Testis (tissue), 3 donors: ENCODE data around the gene SLC16A3. TPM values are rescaled to one million over a fixed set of nuclear protein-coding genes. Genes with fewer than 3 reads are reported as not detected.

Experiments used
- DNase-seq: peaks from one replicate; pipeline ENCODE4 v3.0.0-alpha.2; 2019
- H3K27ac ChIP-seq, 2 donors: fragments of 200-600 bp; sonication (generic); one replicate each; pipeline ENCODE4 v1.5.1; 2019
- H3K27me3 ChIP-seq: fragments of 200-600 bp; sonication (generic); one replicate; pipeline ENCODE4 v1.5.1; 2019
- H3K36me3 ChIP-seq: fragments of 200-600 bp; sonication (generic); one replicate; pipeline ENCODE4 v1.5.1; 2017; ENCODE audit warnings: low read depth; ENCODE audit errors: missing control alignments
- H3K4me1 ChIP-seq: fragments of 200-600 bp; sonication (generic); one replicate; pipeline ENCODE4 v1.5.1; 2019
- H3K4me3 ChIP-seq, 2 donors: fragments of 200-600 bp; sonication (generic); one replicate each; pipeline ENCODE4 v1.5.1; 2017 to 2019
- H3K9me3 ChIP-seq: fragments of 200-600 bp; sonication (generic); one replicate; pipeline ENCODE4 v1.5.1; 2017
- POLR2A ChIP-seq: fragments of 450-650 bp; IDR thresholded peaks from one replicate; pipeline ENCODE4 v1.6.1; 2017; ENCODE audit warnings: antibody characterized with exemption, mild to moderate bottlenecking, moderate library complexity
- WGBS, 2 donors: methylation state at CpG; one replicate each; pipeline ENCODE4 v1.1.5; 2018; 5-methylcytosine and 5-hydroxymethylcytosine counted together
- intact Hi-C: fragments of 100-400 bp; cut with DNase I; formaldehyde crosslinking; loops from one replicate; pipeline ENCODE4 v1.15.1; 2023; ENCODE audit warnings: low total_unique reads
- polyA plus RNA-seq: library from polyadenylated mRNA; stranded (reverse); fragments of 350-450 nt; fragmentation: Illumina TruSeq; extraction: RNeasy Lipid Tissue Mini Kit (QIAGEN cat#74804); gene quantifications from one replicate; pipeline ENCODE4 v1.2.3, GENCODE V29; 2014; ENCODE audit warnings: low read depth, low replicate concordance; ENCODE audit not compliant: insufficient read depth
- total RNA-seq, 2 donors: library from RNA; depleted of rRNA; stranded (reverse); fragments of >200 nt; gene quantifications; one replicate each; pipeline ENCODE4 v1.2.3, GENCODE V29; 2016
- TF ChIP-seq, protein P1 (sequence below), 3 experiments: fragments of 450-650 bp in 2 of 3; fragments of 200-600 bp in 1 of 3; sonication (generic) in 1 of 3; IDR thresholded peaks; one replicate each; pipeline ENCODE4 v1.5.1; 2016 to 2019; ENCODE audit warnings: antibody characterized with exemption in 3 of 3, mild to moderate bottlenecking in 2 of 3, moderate library complexity in 1 of 3

The SLC16A3 gene
- total and polyA plus RNA-seq, 3 donors from 2014 or later: 67.7 to 71.4 (median 70.6) TPM

DNA sequence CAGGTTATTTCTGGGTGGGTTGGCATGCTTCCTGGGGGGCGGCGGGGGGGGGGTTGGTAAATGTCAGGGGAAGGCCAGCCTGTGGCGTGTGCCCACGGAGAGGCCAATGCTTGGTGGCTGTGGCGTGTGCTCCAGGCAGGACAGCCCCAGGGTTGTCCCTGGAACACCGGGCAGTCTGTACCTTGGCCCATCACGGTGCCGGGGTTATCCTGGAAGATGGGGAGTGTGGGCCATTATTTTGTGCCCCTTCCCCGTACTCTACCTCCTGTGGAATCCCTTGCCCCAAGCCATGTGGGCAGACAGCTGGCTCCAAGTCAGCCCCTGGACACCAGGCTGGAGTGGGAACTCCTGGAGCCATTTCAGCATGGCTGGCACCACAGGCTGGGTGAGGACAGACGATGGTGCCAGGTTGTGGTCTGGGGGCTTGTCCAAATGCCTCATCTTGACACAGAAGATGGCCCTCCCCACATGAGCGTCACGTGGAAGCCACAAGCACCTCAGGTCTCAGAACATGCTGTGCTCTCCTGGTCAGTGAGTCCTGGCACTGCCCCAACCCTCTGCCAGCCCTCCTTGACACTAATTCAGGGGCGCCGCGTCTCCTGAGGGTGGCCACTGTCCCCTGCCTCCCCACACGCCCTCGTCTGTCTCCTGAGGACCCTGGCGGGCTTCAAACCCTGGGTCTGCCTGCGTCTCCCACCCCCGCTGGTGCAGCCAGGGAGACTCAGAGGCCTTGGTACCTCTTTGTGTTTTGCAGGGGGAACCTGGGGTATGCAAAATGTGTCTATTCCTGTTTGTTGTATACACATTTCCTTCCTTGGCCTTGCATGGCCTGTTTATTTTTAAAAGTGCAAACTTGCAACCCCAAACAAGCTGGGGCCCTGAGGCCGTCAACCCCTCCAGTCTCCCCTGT lies 4.3 kb downstream of the SLC16A3 start:
- intact Hi-C loops: no loop called here
- DNase-seq: no peak
- H3K27ac ChIP-seq: peak overlapping the region in 1 of 2 donors; percentile 36
- no peaks in the 10 kb centered on the region for H3K9me3 ChIP-seq
- no peak for TF ChIP-seq POLR2A
- TF ChIP-seq, protein P1, sequence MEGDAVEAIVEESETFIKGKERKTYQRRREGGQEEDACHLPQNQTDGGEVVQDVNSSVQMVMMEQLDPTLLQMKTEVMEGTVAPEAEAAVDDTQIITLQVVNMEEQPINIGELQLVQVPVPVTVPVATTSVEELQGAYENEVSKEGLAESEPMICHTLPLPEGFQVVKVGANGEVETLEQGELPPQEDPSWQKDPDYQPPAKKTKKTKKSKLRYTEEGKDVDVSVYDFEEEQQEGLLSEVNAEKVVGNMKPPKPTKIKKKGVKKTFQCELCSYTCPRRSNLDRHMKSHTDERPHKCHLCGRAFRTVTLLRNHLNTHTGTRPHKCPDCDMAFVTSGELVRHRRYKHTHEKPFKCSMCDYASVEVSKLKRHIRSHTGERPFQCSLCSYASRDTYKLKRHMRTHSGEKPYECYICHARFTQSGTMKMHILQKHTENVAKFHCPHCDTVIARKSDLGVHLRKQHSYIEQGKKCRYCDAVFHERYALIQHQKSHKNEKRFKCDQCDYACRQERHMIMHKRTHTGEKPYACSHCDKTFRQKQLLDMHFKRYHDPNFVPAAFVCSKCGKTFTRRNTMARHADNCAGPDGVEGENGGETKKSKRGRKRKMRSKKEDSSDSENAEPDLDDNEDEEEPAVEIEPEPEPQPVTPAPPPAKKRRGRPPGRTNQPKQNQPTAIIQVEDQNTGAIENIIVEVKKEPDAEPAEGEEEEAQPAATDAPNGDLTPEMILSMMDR (IDR thresholded peaks at IDR 0.05): no peak
- WGBS, 2 donors: 69 to 82% methylated on average over 7 to 21 of the region's 21 CpGs
- H3K4me1 ChIP-seq: peaks cover 73% of the 10 kb centered on the region
- H3K4me3 ChIP-seq: no peak overlapping the region
- H3K36me3 ChIP-seq: no peaks in the 10 kb centered on the region
- H3K27me3 ChIP-seq: no peaks in the 10 kb centered on the region

DNA sequence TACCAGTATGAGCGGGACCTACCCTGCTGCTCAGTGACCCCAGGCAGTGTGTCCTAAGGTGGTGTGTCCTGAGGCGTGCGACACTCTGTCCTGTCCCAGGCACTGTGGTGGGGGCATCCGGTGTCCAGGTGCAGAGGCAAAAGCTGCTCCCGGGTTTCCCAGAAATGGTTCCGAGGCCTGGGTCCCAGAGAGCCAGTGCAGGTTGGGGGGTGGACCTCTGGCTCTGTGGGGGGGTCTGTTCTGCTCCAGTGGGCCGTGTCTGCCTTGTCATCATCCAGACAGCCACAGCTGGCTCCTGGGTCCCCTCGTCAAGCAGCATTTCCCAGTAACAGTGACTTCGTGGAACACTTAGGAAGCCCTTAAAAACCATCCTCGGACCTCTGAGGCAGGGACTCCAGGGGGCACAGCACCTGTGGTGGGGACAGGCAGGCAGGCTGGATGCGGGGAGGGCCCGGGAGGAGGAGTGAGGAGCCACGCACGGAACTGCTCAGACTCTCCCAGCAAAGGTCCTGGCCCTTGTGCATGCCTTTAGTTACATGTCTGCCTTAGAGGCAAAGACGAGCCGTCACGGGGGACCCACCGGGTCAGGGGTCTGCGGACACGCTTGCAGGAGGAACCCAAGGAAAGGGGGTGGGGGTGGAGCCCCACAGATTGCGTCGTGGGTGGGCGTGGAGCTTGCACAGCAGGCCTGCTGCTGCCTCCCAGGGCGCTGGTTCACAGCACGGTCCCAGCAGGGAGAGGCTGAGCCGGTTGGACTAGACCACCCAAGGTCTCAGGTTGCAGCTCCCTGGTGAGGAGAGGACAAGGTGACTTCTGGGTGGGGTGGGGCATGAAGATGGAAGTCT lies 5.6 kb downstream of the SLC16A3 start:
- H3K27ac ChIP-seq: peak overlapping the region in 1 of 2 donors; percentile 43

DNA sequence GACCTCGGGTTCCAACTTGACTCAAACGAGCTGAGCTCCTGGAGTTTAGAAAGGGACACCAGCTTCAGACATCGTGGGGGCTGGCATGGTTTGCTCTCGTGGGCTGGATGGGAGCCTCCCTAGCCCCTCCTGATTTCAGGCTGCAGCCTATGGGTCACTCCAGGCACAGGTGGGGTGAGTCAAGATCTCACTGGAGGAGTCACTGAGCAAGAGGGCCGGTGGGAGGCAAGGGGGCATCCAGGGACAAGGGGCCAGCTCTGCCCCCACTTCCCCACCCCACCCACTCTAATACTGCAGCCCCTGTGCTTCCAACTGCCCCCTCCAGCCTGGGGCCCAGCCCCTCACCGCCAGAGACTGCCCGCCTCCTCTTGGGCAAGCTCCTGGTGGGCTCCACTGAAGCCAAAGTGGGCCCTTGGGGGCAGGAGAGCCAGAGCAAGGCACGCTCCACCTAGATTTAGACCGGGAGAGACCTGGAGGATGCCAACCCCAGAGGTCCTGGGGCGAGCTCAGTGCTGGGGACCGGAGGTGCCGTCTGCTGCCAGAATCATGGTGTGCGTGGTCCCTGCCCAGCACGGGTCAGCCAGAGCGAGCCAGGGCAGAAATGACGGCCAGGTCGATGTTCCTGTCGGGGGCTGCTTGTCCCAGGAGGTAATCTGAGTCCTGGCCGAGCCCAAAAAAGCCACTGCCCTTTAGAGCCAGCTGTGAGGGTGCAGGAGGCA lies 6.4 kb downstream of the SLC16A3 start:
- no peaks in the 10 kb centered on the region for H3K9me3 ChIP-seq
- H3K4me3 ChIP-seq: no peak overlapping the region
- no peaks in the 10 kb centered on the region for H3K27me3 ChIP-seq
- H3K4me1 ChIP-seq: peaks cover 82% of the 10 kb centered on the region
- peak overlapping the region; percentile 7 to 43 for H3K27ac ChIP-seq
- no peaks in the 10 kb centered on the region for H3K36me3 ChIP-seq
- no peak for TF ChIP-seq POLR2A
- TF ChIP-seq, protein P1 (IDR thresholded peaks at IDR 0.05): no peak
- no peak for DNase-seq
- intact Hi-C loops: no loop called here
- WGBS, 2 donors: 66% methylated on average over 19 of the region's 19 CpGs; no CpG with 5 or more reads in 1 of the 2 donors

More for the DNA sequence above, 5.6 kb downstream of the SLC16A3 start:
- DNase-seq: peak; percentile 54
- TF ChIP-seq POLR2A: no peak
- TF ChIP-seq, protein P1 (IDR thresholded peaks at IDR 0.05): no peak
- Histone ChIP-seq H3K27me3 (no peaks in the 10 kb centered on the region), H3K36me3 (no peaks in the 10 kb centered on the region), H3K9me3 (no peaks in the 10 kb centered on the region), H3K4me1 (peaks cover 81% of the 10 kb centered on the region), H3K4me3 (no peak overlapping the region)
- 57 to 60% methylated on average over 5 to 26 of the region's 26 CpGs for WGBS, 2 donors
- intact Hi-C loops: no loop called here

DNA sequence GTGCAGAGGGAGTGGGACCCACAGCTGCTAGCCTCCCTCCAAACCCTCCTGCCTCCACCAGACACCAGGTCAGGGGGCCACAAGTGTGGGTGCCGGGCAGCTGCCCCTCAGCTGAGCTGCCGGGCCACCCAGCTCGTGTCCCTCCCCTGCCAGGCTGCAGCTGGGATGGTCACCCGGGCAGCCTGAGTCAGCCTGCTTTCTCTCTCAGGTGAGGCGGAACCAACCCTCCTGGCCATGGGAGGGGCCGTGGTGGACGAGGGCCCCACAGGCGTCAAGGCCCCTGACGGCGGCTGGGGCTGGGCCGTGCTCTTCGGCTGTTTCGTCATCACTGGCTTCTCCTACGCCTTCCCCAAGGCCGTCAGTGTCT lies 6.9 kb downstream of the SLC16A3 start:
- H3K4me1 ChIP-seq: peaks cover 82% of the 10 kb centered on the region
- WGBS, 2 donors: 34 to 63% methylated on average over 8 to 15 of the region's 15 CpGs
- H3K9me3 ChIP-seq: no peaks in the 10 kb centered on the region
- TF ChIP-seq, protein P1 (IDR thresholded peaks at IDR 0.05): no peak
- TF ChIP-seq POLR2A: no peak
- H3K4me3 ChIP-seq: no peak overlapping the region
- peak overlapping the region; percentile 7 to 43 for H3K27ac ChIP-seq
- no peaks in the 10 kb centered on the region for H3K36me3 ChIP-seq
- intact Hi-C loops: no loop called here
- peak; percentile 74 for DNase-seq
- H3K27me3 ChIP-seq: no peaks in the 10 kb centered on the region
